HEK293 (cell line): ENCODE measurements around the gene DENND1A.

Experiments used
- HIC1 ChIP-seq: fragments of 450-650 bp; formaldehyde crosslinking; IDR thresholded peaks from 2 replicates; pipeline ENCODE4 v1.5.1; 2016; ENCODE audit warnings: missing biosample characterization, missing genetic modification characterization
- HOXA7 ChIP-seq: sonication (generic); formaldehyde crosslinking; IDR thresholded peaks from 2 replicates; pipeline ENCODE4 v1.8.1; 2022; ENCODE audit warnings: missing genetic modification reagents, borderline replicate concordance
- HOXD13 ChIP-seq: sonication (generic); formaldehyde crosslinking; IDR thresholded peaks from 2 replicates; pipeline ENCODE4 v1.8.0; 2022; ENCODE audit warnings: missing genetic modification reagents, borderline replicate concordance
- PBX3 ChIP-seq: sonication (generic); formaldehyde crosslinking; IDR thresholded peaks from 2 replicates; pipeline ENCODE4 v1.8.1; 2022; ENCODE audit warnings: mild to moderate bottlenecking, moderate library complexity, missing genetic modification reagents
- RBAK ChIP-seq: fragments of 450-650 bp; formaldehyde crosslinking; IDR thresholded peaks from 2 replicates; pipeline ENCODE4 v1.5.1; 2016; ENCODE audit warnings: missing biosample characterization, missing genetic modification characterization
- SP2 ChIP-seq: fragments of 450-650 bp; formaldehyde crosslinking; IDR thresholded peaks from 2 replicates; pipeline ENCODE4 v1.5.1; 2016; ENCODE audit warnings: missing biosample characterization, missing genetic modification characterization
- WT1 ChIP-seq: fragments of 450-650 bp; formaldehyde crosslinking; IDR thresholded peaks from 2 replicates; pipeline ENCODE4 v1.5.1; 2016; ENCODE audit warnings: missing biosample characterization, missing genetic modification characterization
- ZBTB8A ChIP-seq: fragments of 450-650 bp; formaldehyde crosslinking; IDR thresholded peaks from 2 replicates; pipeline ENCODE4 v1.5.1; 2016; ENCODE audit warnings: missing biosample characterization, missing genetic modification characterization
- ZEB2 ChIP-seq: fragments of 450-650 bp; formaldehyde crosslinking; IDR thresholded peaks from 2 replicates; pipeline ENCODE4 v1.5.1; 2016; ENCODE audit warnings: missing biosample characterization, missing genetic modification characterization
- ZFHX2 ChIP-seq: fragments of 450-650 bp; formaldehyde crosslinking; conservative IDR thresholded peaks from 2 replicates; pipeline ENCODE4 v1.5.1; 2016; ENCODE audit warnings: missing biosample characterization, missing genetic modification characterization
- ZIC2 ChIP-seq: fragments of 450-650 bp; formaldehyde crosslinking; IDR thresholded peaks from 2 replicates; pipeline ENCODE4 v1.5.1; 2016; ENCODE audit warnings: missing biosample characterization, missing genetic modification characterization
- ZNF132 ChIP-seq: fragments of 450-650 bp; formaldehyde crosslinking; IDR thresholded peaks from 2 replicates; pipeline ENCODE4 v1.5.1; 2017; ENCODE audit warnings: missing biosample characterization, missing genetic modification characterization, borderline replicate concordance
- ZNF223 ChIP-seq: fragments of 450-650 bp; formaldehyde crosslinking; IDR thresholded peaks from 2 replicates; pipeline ENCODE4 v1.5.1; 2016; ENCODE audit warnings: missing biosample characterization, missing genetic modification characterization
- ZNF266 ChIP-seq: fragments of 450-650 bp; formaldehyde crosslinking; IDR thresholded peaks from 2 replicates; pipeline ENCODE4 v1.5.1; 2016; ENCODE audit warnings: missing biosample characterization, missing genetic modification characterization, low read depth
- ZNF280C ChIP-seq: fragments of 450-650 bp; formaldehyde crosslinking; IDR thresholded peaks from 2 replicates; pipeline ENCODE4 v1.5.1; 2016; ENCODE audit warnings: missing biosample characterization, missing genetic modification characterization
- ZNF362 ChIP-seq: fragments of 450-650 bp; formaldehyde crosslinking; IDR thresholded peaks from 2 replicates; pipeline ENCODE4 v1.5.1; 2016; ENCODE audit warnings: missing biosample characterization, missing genetic modification characterization
- ZNF404 ChIP-seq: fragments of 450-650 bp; formaldehyde crosslinking; IDR thresholded peaks from 2 replicates; pipeline ENCODE4 v1.5.1; 2017; ENCODE audit warnings: missing biosample characterization, missing genetic modification characterization
- ZNF426 ChIP-seq: fragments of 450-650 bp; formaldehyde crosslinking; IDR thresholded peaks from 2 replicates; pipeline ENCODE4 v1.5.1; 2017; ENCODE audit warnings: missing biosample characterization, missing genetic modification characterization, mild to moderate bottlenecking, inconsistent platforms, moderate library complexity
- ZNF449 ChIP-seq: fragments of 450-650 bp; formaldehyde crosslinking; IDR thresholded peaks from 2 replicates; pipeline ENCODE4 v1.5.1; 2017; ENCODE audit warnings: missing biosample characterization, mild to moderate bottlenecking, missing genetic modification characterization, moderate library complexity
- ZNF473 ChIP-seq: fragments of 450-650 bp; formaldehyde crosslinking; IDR thresholded peaks from 2 replicates; pipeline ENCODE4 v1.5.1; 2017; ENCODE audit warnings: missing biosample characterization, missing genetic modification characterization
- ZNF518A ChIP-seq: fragments of 450-650 bp; formaldehyde crosslinking; conservative IDR thresholded peaks from 2 replicates; pipeline ENCODE4 v1.5.1; 2016; ENCODE audit warnings: low read depth, missing biosample characterization, missing genetic modification characterization
- ZNF521 ChIP-seq: fragments of 450-650 bp; formaldehyde crosslinking; IDR thresholded peaks from 2 replicates; pipeline ENCODE4 v1.5.1; 2017; ENCODE audit warnings: missing biosample characterization, mild to moderate bottlenecking, missing genetic modification characterization
- ZNF585B ChIP-seq: fragments of 450-650 bp; formaldehyde crosslinking; IDR thresholded peaks from 2 replicates; pipeline ENCODE4 v1.5.1; 2016; ENCODE audit warnings: missing biosample characterization, missing genetic modification characterization
- ZNF658 ChIP-seq: fragments of 450-650 bp; formaldehyde crosslinking; IDR thresholded peaks from 2 replicates; pipeline ENCODE4; 2016; ENCODE audit warnings: missing biosample characterization, missing genetic modification characterization
- ZNF701 ChIP-seq: fragments of 450-650 bp; formaldehyde crosslinking; IDR thresholded peaks from 2 replicates; pipeline ENCODE4 v1.5.1; 2016; ENCODE audit warnings: missing biosample characterization, missing genetic modification characterization
- ZNF791 ChIP-seq: fragments of 450-650 bp; formaldehyde crosslinking; IDR thresholded peaks from 2 replicates; pipeline ENCODE4 v1.5.1; 2016; ENCODE audit warnings: missing biosample characterization, missing genetic modification characterization

DENND1A gene

GRCh38 chr9:123678038-123678877 is 251.7 kb downstream of the DENND1A start (continued):
- TF ChIP-seq ZNF280C (tag by site-specific recombination) (no peak), SP2 (tag by site-specific recombination) (no peak), ZNF791 (tag by site-specific recombination) (no peak), ZNF701 (no peak), HOXA7 (CRISPR knock-in tag) (no peak), ZNF426 (tag by site-specific recombination) (no peak), RBAK (tag by site-specific recombination) (no peak), ZFHX2 (tag by site-specific recombination) (no peak), ZNF362 (no peak), ZNF449 (tag by site-specific recombination) (peak; percentile 74; the same call in 1 of the 2 replicates), ZNF658 (no peak), ZNF223 (tag by site-specific recombination) (no peak), HOXD13 (CRISPR knock-in tag) (no peak), HIC1 (tag by site-specific recombination) (no peak), ZIC2 (tag by site-specific recombination) (no peak), WT1 (tag by site-specific recombination) (peak; percentile 96), ZEB2 (tag by site-specific recombination) (peak; percentile 94), ZNF266 (tag by site-specific recombination) (no peak), ZNF521 (no peak), PBX3 (no peak), ZNF404 (tag by site-specific recombination) (no peak), ZNF473 (tag by site-specific recombination) (no peak), ZBTB8A (tag by site-specific recombination) (peak; percentile 64), ZNF518A (tag by site-specific recombination) (no peak), ZNF585B (tag by site-specific recombination) (no peak), ZNF132 (tag by site-specific recombination) (no peak)
